ENCODE measurements around the gene ERMARD.

GRCh38 chr6:169780571-169781091, 29.2 kb downstream of the ERMARD start:
- TF ChIP-seq POLR2AphosphoS5 (IDR thresholded peaks at IDR 0.05; ENCODE audit: borderline replicate concordance, low read depth, low read length) = no peak
- TF ChIP-seq FOXP2 (optimal IDR thresholded peaks at IDR 0.05; ENCODE audit: control extremely low read depth, extremely low read length, insufficient read depth) = no peak

Measured in SK-N-MC (cell line).